GM19463 (cell line): ENCODE measurements around the gene APBB2.
"Not testable (repeated sequence)": the region's sequence is repeated elsewhere in the genome, so short reads cannot be mapped to it uniquely, and the experiment has no call there.

Experiments used
- ATAC-seq: cut with Tn5 transposase; IDR thresholded peaks from one replicate; pipeline ENCODE4 v1.9.1; 2021; ENCODE audit warnings: mild to moderate bottlenecking, moderate library complexity; ENCODE audit not compliant: unreplicated experiment

The APBB2 gene

GRCh38 chr4:41069838-41070237, 144.5 kb downstream of the APBB2 start:
- no peak for ATAC-seq

- ATAC-seq = no peak
Measured at GRCh38 chr4:41069257-41069656, 145.1 kb downstream of the APBB2 start.

- no peak for ATAC-seq
Measured at GRCh38 chr4:41067369-41067768, 147.0 kb downstream of the APBB2 start.

GRCh38 chr4:41066049-41066448, 148.3 kb downstream of the APBB2 start:
- ATAC-seq = no peak

GRCh38 chr4:41065434-41066006, 148.8 kb downstream of the APBB2 start:
- no peak for ATAC-seq

GRCh38 chr4:41064953-41065352, 149.4 kb downstream of the APBB2 start:
- ATAC-seq = no peak

- ATAC-seq = no peak
Measured at GRCh38 chr4:41061482-41062185, 152.7 kb downstream of the APBB2 start.

- no peak for ATAC-seq
Measured at GRCh38 chr4:41060352-41061334, 153.7 kb downstream of the APBB2 start.

GRCh38 chr4:41059411-41059810, 154.9 kb downstream of the APBB2 start:
- ATAC-seq = not testable (repeated sequence)

GRCh38 chr4:41058426-41058825, 155.9 kb downstream of the APBB2 start:
- no peak for ATAC-seq

- ATAC-seq = no peak
Measured at GRCh38 chr4:41057467-41057866, 156.9 kb downstream of the APBB2 start.

GRCh38 chr4:41052287-41052686, 162.1 kb downstream of the APBB2 start:
- no peak for ATAC-seq

- ATAC-seq = no peak
Measured at GRCh38 chr4:41050880-41051775, 163.2 kb downstream of the APBB2 start.

- no peak for ATAC-seq
Measured at GRCh38 chr4:41050116-41050515, 164.2 kb downstream of the APBB2 start.

GRCh38 chr4:41049176-41049575, 165.2 kb downstream of the APBB2 start:
- not testable (repeated sequence) for ATAC-seq

- no peak for ATAC-seq
Measured at GRCh38 chr4:41044791-41045190, 169.6 kb downstream of the APBB2 start.

- ATAC-seq = no peak
Measured at GRCh38 chr4:41044165-41044564, 170.2 kb downstream of the APBB2 start.

GRCh38 chr4:41043465-41043864, 170.9 kb downstream of the APBB2 start:
- no peak for ATAC-seq

- no peak for ATAC-seq
Measured at GRCh38 chr4:41041551-41041950, 172.8 kb downstream of the APBB2 start.

GRCh38 chr4:41039317-41039716, 175.0 kb downstream of the APBB2 start:
- ATAC-seq = no peak

GRCh38 chr4:41038304-41038703, 176.0 kb downstream of the APBB2 start:
- no peak for ATAC-seq
